IMR-90 (cell line): ENCODE data around the gene UNC79. TPM values are rescaled to one million over a fixed set of nuclear protein-coding genes. Genes with fewer than 3 reads are reported as not detected.

Experiments
- ATAC-seq: fragments of 200-7000 bp; cut with Tn5 transposase; 2 replicates; pipeline ENCODE4 v1.9.1; 2020; ENCODE audit warnings: low read depth, mild to moderate bottlenecking, moderate library complexity
- BruUV-seq: library from RNA; stranded (reverse); fragments of 400-500 nt; replicated peaks from 2 replicates; lab custom pipeline; 2021; lab: Mats Ljungman, UMichigan
- CTCF ChIA-PET: fragments of 300-600 bp; formaldehyde crosslinking; extraction: SDS; loops from one replicate; lab custom pipeline; 2021; ENCODE audit warnings: antibody characterized with exemption; lab: Yijun Ruan, JAX
- POLR2A ChIA-PET: fragments of 300-600 bp; sonication (Branson Sonifier 250); formaldehyde crosslinking; loops from one replicate; lab custom pipeline; 2022; ENCODE audit warnings: antibody characterized with exemption; ENCODE audit not compliant: unreplicated experiment; lab: Charles Lee
- DNase-seq: peaks from one replicate; pipeline ENCODE4 v3.0.0; 2013
- H2AFZ ChIP-seq: replicated peaks from 2 replicates; pipeline ENCODE3; 2013; ENCODE audit warnings: low read length, mild to moderate bottlenecking; ENCODE audit not compliant: poor library complexity
- H2AK5ac ChIP-seq: 2 replicates; pipeline ENCODE4 v1.6.1; 2013; ENCODE audit warnings: low read depth, low read length, inconsistent platforms
- H2AK9ac ChIP-seq: replicated peaks from 2 replicates; pipeline ENCODE3; 2013; ENCODE audit warnings: mild to moderate bottlenecking, low read depth, low read length, moderate library complexity; ENCODE audit not compliant: poor library complexity
- H2BK120ac ChIP-seq: 2 replicates; pipeline ENCODE4 v1.6.1; 2013; ENCODE audit warnings: low read depth, low read length, inconsistent platforms
- H2BK15ac ChIP-seq: 3 replicates; pipeline ENCODE4 v1.6.1; 2013; ENCODE audit warnings: low read depth, low read length, inconsistent platforms
- H2BK20ac ChIP-seq: 2 replicates; pipeline ENCODE4 v1.6.1; 2013; ENCODE audit warnings: low read depth, mild to moderate bottlenecking, inconsistent platforms, low read length, moderate library complexity
- H2BK5ac ChIP-seq: 2 replicates; pipeline ENCODE4 v1.6.1; 2013; ENCODE audit warnings: mild to moderate bottlenecking, low read depth, low read length, inconsistent platforms; ENCODE audit not compliant: poor library complexity, severe bottlenecking
- H3K14ac ChIP-seq: replicated peaks from 2 replicates; pipeline ENCODE4 v1.6.1; 2013; ENCODE audit warnings: low read depth, low read length, inconsistent platforms
- H3K18ac ChIP-seq: 2 replicates; pipeline ENCODE4 v1.6.1; 2013; ENCODE audit warnings: low read depth, low read length, control low read depth
- H3K23ac ChIP-seq: 2 replicates; pipeline ENCODE4 v1.6.1; 2013; ENCODE audit warnings: low read depth, low read length, inconsistent platforms
- H3K27ac ChIP-seq: 2 replicates; pipeline ENCODE4 v1.5.1; 2013; ENCODE audit warnings: mild to moderate bottlenecking, control low read depth, low read length; ENCODE audit not compliant: insufficient read depth
- H3K27me3 ChIP-seq: 2 replicates; pipeline ENCODE4 v1.6.1; 2013; ENCODE audit warnings: low read length; ENCODE audit not compliant: control insufficient read depth, insufficient read depth
- H3K36me3 ChIP-seq: 2 replicates; pipeline ENCODE4 v1.6.1; 2013; ENCODE audit warnings: low read length, mixed read lengths; ENCODE audit not compliant: control insufficient read depth, insufficient read depth
- H3K4ac ChIP-seq: 2 replicates; pipeline ENCODE4 v1.6.1; 2013; ENCODE audit warnings: low read depth, low read length, inconsistent platforms
- H3K4me1 ChIP-seq: 2 replicates; pipeline ENCODE4 v1.6.1; 2013; ENCODE audit warnings: low read length, mixed read lengths; ENCODE audit not compliant: control insufficient read depth, insufficient read depth
- H3K4me2 ChIP-seq: 2 replicates; pipeline ENCODE4 v1.6.1; 2013; ENCODE audit warnings: low read depth, mild to moderate bottlenecking, control low read depth, low read length, moderate library complexity
- H3K4me3 ChIP-seq: 2 replicates; pipeline ENCODE4 v1.5.1; 2013; ENCODE audit warnings: low read depth, mild to moderate bottlenecking, control low read depth, low read length, moderate library complexity; ENCODE audit not compliant: insufficient read depth
- H3K56ac ChIP-seq: 2 replicates; pipeline ENCODE4 v1.6.1; 2013; ENCODE audit warnings: low read length, inconsistent platforms; ENCODE audit not compliant: insufficient read depth; ENCODE audit errors: extremely low read depth
- H3K79me1 ChIP-seq, 2 experiments: 2 replicates each; pipeline ENCODE4 v1.6.1; 2013; ENCODE audit warnings: low read length in 2 of 2, inconsistent platforms in 1 of 2, low read depth in 1 of 2
- H3K9ac ChIP-seq: 2 replicates; pipeline ENCODE4 v1.6.1; 2013; ENCODE audit warnings: low read depth, low read length, control low read depth
- H3K9me1 ChIP-seq: 2 replicates; pipeline ENCODE4 v1.6.1; 2013; ENCODE audit warnings: low read length, inconsistent platforms; ENCODE audit not compliant: insufficient read depth
- H3K9me3 ChIP-seq: 2 replicates; pipeline ENCODE4 v1.6.1; 2013; ENCODE audit warnings: low read length; ENCODE audit not compliant: control insufficient read depth, insufficient read depth
- H4K20me1 ChIP-seq: 2 replicates; pipeline ENCODE4 v1.6.1; 2013; ENCODE audit warnings: low read length, inconsistent platforms; ENCODE audit not compliant: insufficient read depth
- H4K5ac ChIP-seq: 2 replicates; pipeline ENCODE4 v1.6.1; 2013; ENCODE audit warnings: mild to moderate bottlenecking, low read depth, low read length, control low read depth
- H4K8ac ChIP-seq, 2 experiments: 2 replicates each; pipeline ENCODE4 v1.6.1; 2013; ENCODE audit warnings: low read depth in 2 of 2, low read length in 2 of 2, control low read depth in 1 of 2, inconsistent platforms in 1 of 2
- H4K91ac ChIP-seq: 2 replicates; pipeline ENCODE4 v1.6.1; 2013; ENCODE audit warnings: low read depth, low read length, inconsistent platforms; ENCODE audit not compliant: insufficient read depth
- BHLHE40 ChIP-seq: fragments of 150-350 bp; IDR thresholded peaks from 2 replicates; pipeline ENCODE4 v1.6.1; 2016; ENCODE audit warnings: mild to moderate bottlenecking, low read depth, low read length
- CEBPB ChIP-seq: IDR thresholded peaks from 2 replicates; pipeline ENCODE4 v1.6.1; 2012; ENCODE audit warnings: low read depth, low read length, improper control_type of control experiment
- CTCF ChIP-seq: conservative IDR thresholded peaks from 2 replicates; pipeline ENCODE4 v1.5.1; 2012; ENCODE audit warnings: mild to moderate bottlenecking, low read depth, low read length, improper control_type of control experiment
- FOS ChIP-seq: fragments of 150-350 bp; IDR thresholded peaks from 2 replicates; pipeline ENCODE4 v1.6.1; 2016; ENCODE audit warnings: low read depth, low read length
- MAFK ChIP-seq: IDR thresholded peaks from 2 replicates; pipeline ENCODE4 v1.6.1; 2012; ENCODE audit warnings: low read depth, low read length, improper control_type of control experiment
- MXI1 ChIP-seq: IDR thresholded peaks from 2 replicates; pipeline ENCODE4 v1.6.1; 2012; ENCODE audit warnings: low read depth, mild to moderate bottlenecking, low read length, moderate library complexity, borderline replicate concordance
- NFE2L2 ChIP-seq: fragments of 150-350 bp; IDR thresholded peaks from 2 replicates; pipeline ENCODE4 v1.6.1; 2016; ENCODE audit warnings: low read depth, mild to moderate bottlenecking, low read length
- POLR2A ChIP-seq: IDR thresholded peaks from 2 replicates; pipeline ENCODE4 v1.6.1; 2012; ENCODE audit warnings: mild to moderate bottlenecking, low read depth, low read length
- RAD21 ChIP-seq: IDR thresholded peaks from 2 replicates; pipeline ENCODE4 v1.6.1; 2012; ENCODE audit warnings: low read length, improper control_type of control experiment
- RCOR1 ChIP-seq: IDR thresholded peaks from 2 replicates; pipeline ENCODE4 v1.6.1; 2012; ENCODE audit warnings: mild to moderate bottlenecking, low read length, improper control_type of control experiment; ENCODE audit not compliant: insufficient replicate concordance
- RFX5 ChIP-seq: IDR thresholded peaks from 2 replicates; pipeline ENCODE4 v1.8.0; 2012; ENCODE audit warnings: low read depth, mild to moderate bottlenecking, low read length, moderate library complexity
- SMC3 ChIP-seq: fragments of 150-350 bp; IDR thresholded peaks from 2 replicates; pipeline ENCODE4 v1.6.1; 2016; ENCODE audit warnings: low read depth, mild to moderate bottlenecking, antibody characterized with exemption, low read length, moderate library complexity
- USF2 ChIP-seq: fragments of 150-350 bp; IDR thresholded peaks from 2 replicates; pipeline ENCODE4 v1.6.1; 2017; ENCODE audit warnings: mild to moderate bottlenecking, antibody characterized with exemption, low read length, low read depth
- WGBS, 2 experiments: methylation state at CpG; one replicate each; pipeline versions ENCODE4 v1.1.5 to v1.1.7; 2013; ENCODE audit warnings: missing lambda C conversion rate in 2 of 2; ENCODE audit not compliant: insufficient read length in 1 of 2; ENCODE audit errors: extremely low coverage in 2 of 2; 5-methylcytosine and 5-hydroxymethylcytosine counted together
- dilution Hi-C: fragments of 300-500 bp; cut with HindIII; formaldehyde crosslinking; loops from one replicate; pipeline ENCODE4 v1.14.3; 2018; ENCODE audit warnings: low sequenced_read_pairs; ENCODE audit not compliant: unreplicated experiment
- in situ Hi-C: fragments of 300-500 bp; cut with MboI; formaldehyde crosslinking; loops from 3 replicates; pipeline ENCODE4 v1.14.3; 2019; ENCODE audit warnings: low sequenced_read_pairs, inconsistent platforms, mixed read lengths
- intact Hi-C: fragments of 100-400 bp; cut with micrococcal nuclease; formaldehyde crosslinking; loops from 2 replicates; pipeline ENCODE4 v1.10.0; 2022
- polyA plus RNA-seq, 3 experiments: library from polyadenylated mRNA; depleted of rRNA; stranded (reverse); fragments of >200 nt; gene quantifications; 2 replicates each; pipeline ENCODE4 v1.2.3, GENCODE V29; 2012; ENCODE audit warnings: low replicate concordance in 1 of 3
- total RNA-seq: library from RNA; depleted of rRNA; stranded (reverse); fragments of >200 nt; gene quantifications from 2 replicates; pipeline ENCODE4 v1.2.3, GENCODE V29; 2012
- TF ChIP-seq, protein P1 (sequence below): fragments of 150-350 bp; IDR thresholded peaks from 2 replicates; pipeline ENCODE4 v1.6.1; 2016; ENCODE audit warnings: low read depth, mild to moderate bottlenecking, low read length, moderate library complexity, borderline replicate concordance

UNC79 gene
- total and polyA plus RNA-seq, 2 of the 4 experiments (the other 2 are of a cell fraction), result under 0.01 TPM

DNA sequence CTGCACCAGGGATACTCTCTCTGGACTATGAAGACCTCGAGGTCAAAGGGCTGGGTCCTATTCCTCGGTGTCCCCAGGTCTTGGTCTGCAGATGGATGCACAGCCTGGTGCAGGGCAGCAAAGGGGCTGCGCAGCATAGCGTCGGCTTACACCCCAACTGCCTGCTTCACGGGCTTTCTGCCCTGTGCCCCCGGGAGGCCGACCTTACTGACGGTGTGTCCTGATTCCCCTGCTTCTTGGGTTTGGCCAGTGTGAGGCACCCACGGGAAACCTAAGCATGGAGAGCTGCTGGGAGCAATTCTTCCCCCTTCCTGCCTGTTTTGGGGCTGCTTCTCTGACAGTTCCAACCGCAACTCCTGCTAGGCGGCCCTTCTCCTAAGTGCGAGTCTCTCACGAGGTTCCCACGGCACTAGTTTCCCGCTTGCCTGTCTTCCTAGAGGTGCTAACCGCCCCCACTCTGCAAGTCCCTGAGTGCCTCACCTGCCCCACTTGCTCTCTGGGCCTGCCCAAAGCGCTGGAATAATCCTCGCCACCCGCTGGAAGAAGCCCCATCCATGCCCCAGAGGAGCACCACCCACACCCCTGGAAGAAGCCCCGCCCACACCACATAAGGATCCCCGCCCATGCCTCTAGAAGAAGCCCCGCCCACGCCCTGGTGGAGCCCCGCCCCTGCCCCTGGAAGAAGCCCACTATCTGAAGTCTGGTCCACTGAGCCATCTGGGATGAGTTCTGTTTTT is 303.5 kb downstream of the UNC79 start:
- Histone ChIP-seq H2BK15ac (no peak overlapping the region), H3K27ac (no peak overlapping the region), H3K9me3 (peaks cover 17% of the 10 kb centered on the region), H3K23ac (no peak overlapping the region), H2AK9ac (no peak overlapping the region), H3K4ac (no peak overlapping the region), H2BK5ac (no peak overlapping the region), H2AK5ac (no peak overlapping the region), H3K4me2 (no peak overlapping the region), H3K14ac (no peak overlapping the region), H4K20me1 (no peaks in the 10 kb centered on the region), H4K5ac (no peak overlapping the region), H3K79me1 (no peaks in the 10 kb centered on the region), H3K9ac (no peak overlapping the region), H3K36me3 (no peaks in the 10 kb centered on the region), H3K4me1 (no peaks in the 10 kb centered on the region), H2BK20ac (no peak overlapping the region), H4K8ac (no peak overlapping the region), H2BK120ac (no peak overlapping the region), H3K9me1 (no peaks in the 10 kb centered on the region), H3K4me3 (no peak overlapping the region), H3K56ac (no peak overlapping the region), H2AFZ (no peak overlapping the region), H4K91ac (no peak overlapping the region), H3K27me3 (no peaks in the 10 kb centered on the region), H3K18ac (no peak overlapping the region)
- TF ChIP-seq FOS, result no peak
- no peak for TF ChIP-seq NFE2L2
- no peak for TF ChIP-seq USF2
- no peak for TF ChIP-seq POLR2A
- TF ChIP-seq SMC3, result no peak
- TF ChIP-seq RAD21, result no peak
- no peak for TF ChIP-seq RFX5
- TF ChIP-seq, protein P1, sequence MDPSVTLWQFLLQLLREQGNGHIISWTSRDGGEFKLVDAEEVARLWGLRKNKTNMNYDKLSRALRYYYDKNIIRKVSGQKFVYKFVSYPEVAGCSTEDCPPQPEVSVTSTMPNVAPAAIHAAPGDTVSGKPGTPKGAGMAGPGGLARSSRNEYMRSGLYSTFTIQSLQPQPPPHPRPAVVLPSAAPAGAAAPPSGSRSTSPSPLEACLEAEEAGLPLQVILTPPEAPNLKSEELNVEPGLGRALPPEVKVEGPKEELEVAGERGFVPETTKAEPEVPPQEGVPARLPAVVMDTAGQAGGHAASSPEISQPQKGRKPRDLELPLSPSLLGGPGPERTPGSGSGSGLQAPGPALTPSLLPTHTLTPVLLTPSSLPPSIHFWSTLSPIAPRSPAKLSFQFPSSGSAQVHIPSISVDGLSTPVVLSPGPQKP, result no peak
- TF ChIP-seq CEBPB, result no peak
- no peak for TF ChIP-seq BHLHE40
- TF ChIP-seq MAFK, result no peak
- TF ChIP-seq MXI1, result no peak
- no peak for TF ChIP-seq CTCF
- no peak for TF ChIP-seq RCOR1
- POLR2A ChIA-PET, result no interaction called here
- ATAC-seq (no peak), DNase-seq (no peak)
- BruUV-seq, result no TSS peak
- CTCF ChIA-PET, result no interaction called here
- dilution Hi-C loops, result no loop called here
- intact Hi-C loops, result no loop called here
- 84% methylated on average over 9 of the region's 25 CpGs; no CpG with 5 or more reads in 1 of the 2 experiments for WGBS, 2 experiments
- in situ Hi-C loops, result no loop called here
